Muscle layer of colon (tissue), 2 donors: ENCODE results near the gene PRDM16.

Experiments
- H3K27ac ChIP-seq: one replicate; pipeline ENCODE4 v1.7.0; 2013; ENCODE audit warnings: low read depth, mild to moderate bottlenecking, low read length, moderate library complexity
- H3K27me3 ChIP-seq, 2 donors: one replicate each; pipeline ENCODE4 v1.7.0; 2013; ENCODE audit warnings: low read length in 2 of 2, mild to moderate bottlenecking in 2 of 2; ENCODE audit not compliant: insufficient read depth in 2 of 2, control insufficient read depth in 1 of 2
- H3K36me3 ChIP-seq: one replicate; pipeline ENCODE4 v1.7.0; 2013; ENCODE audit warnings: mild to moderate bottlenecking, low read length; ENCODE audit not compliant: insufficient read depth
- H3K4me1 ChIP-seq: one replicate; pipeline ENCODE4 v1.7.0; 2013; ENCODE audit warnings: mild to moderate bottlenecking, low read length; ENCODE audit not compliant: insufficient read depth
- H3K4me3 ChIP-seq, 2 donors: one replicate each; pipeline ENCODE4 v1.7.0; 2013; ENCODE audit warnings: low read length in 2 of 2, low read depth in 1 of 2, mild to moderate bottlenecking in 1 of 2, moderate library complexity in 1 of 2
- H3K9ac ChIP-seq: one replicate; pipeline ENCODE4 v1.7.0; 2013; ENCODE audit warnings: low read length
- H3K9me3 ChIP-seq: one replicate; pipeline ENCODE4 v1.7.0; 2013; ENCODE audit warnings: mild to moderate bottlenecking, low read length
- donor health status: abdominal sarcoma.
- donor health status: Adenocarcinoma of cecum.

The PRDM16 gene

GRCh38 chr1:3215198-3216014 is 146.4 kb downstream of the PRDM16 start:
- Histone ChIP-seq H3K4me3 (no peak overlapping the region), H3K27me3 (peaks cover 0 to 15% of the 10 kb centered on the region in 2 donors), H3K27ac (no peak overlapping the region), H3K36me3 (no peaks in the 10 kb centered on the region), H3K9ac (no peak overlapping the region), H3K4me1 (peaks cover 22% of the 10 kb centered on the region), H3K9me3 (no peaks in the 10 kb centered on the region)

- H3K9ac ChIP-seq: no peak overlapping the region
- H3K4me1 ChIP-seq: peaks cover 22% of the 10 kb centered on the region
- H3K9me3 ChIP-seq: no peaks in the 10 kb centered on the region
- H3K4me3 ChIP-seq: no peak overlapping the region
- H3K36me3 ChIP-seq: no peaks in the 10 kb centered on the region
- no peak overlapping the region for H3K27ac ChIP-seq
- peaks cover 0 to 15% of the 10 kb centered on the region in 2 donors for H3K27me3 ChIP-seq
Measured at GRCh38 chr1:3216015-3216391, 147.0 kb downstream of the PRDM16 start.

- Histone ChIP-seq H3K36me3 (no peaks in the 10 kb centered on the region), H3K4me3 (peak overlapping the region in 1 of 2 donors; percentile 37), H3K4me1 (peaks cover 22% of the 10 kb centered on the region)
Measured at GRCh38 chr1:3217181-3217641, 148.2 kb downstream of the PRDM16 start.

GRCh38 chr1:3217979-3218679 is 149.1 kb downstream of the PRDM16 start:
- Histone ChIP-seq H3K9me3 (no peaks in the 10 kb centered on the region), H3K27me3 (peaks cover 0 to 15% of the 10 kb centered on the region in 2 donors), H3K27ac (no peak overlapping the region), H3K4me1 (peaks cover 22% of the 10 kb centered on the region), H3K9ac (no peak overlapping the region), H3K4me3 (no peak overlapping the region), H3K36me3 (no peaks in the 10 kb centered on the region)

More at GRCh38 chr1:3217181-3217641, 148.2 kb downstream of the PRDM16 start:
- H3K27me3 ChIP-seq: peaks cover 0 to 15% of the 10 kb centered on the region in 2 donors
- H3K27ac ChIP-seq: no peak overlapping the region
- H3K9ac ChIP-seq: no peak overlapping the region
- H3K9me3 ChIP-seq: no peaks in the 10 kb centered on the region

- H3K9ac ChIP-seq: no peak overlapping the region
- H3K36me3 ChIP-seq: no peaks in the 10 kb centered on the region
- H3K4me3 ChIP-seq: no peak overlapping the region
- H3K9me3 ChIP-seq: no peaks in the 10 kb centered on the region
- H3K27me3 ChIP-seq: peaks cover 0 to 25% of the 10 kb centered on the region in 2 donors
- peaks cover 22% of the 10 kb centered on the region for H3K4me1 ChIP-seq
- H3K27ac ChIP-seq: no peak overlapping the region
Measured at GRCh38 chr1:3219005-3219790, 150.2 kb downstream of the PRDM16 start.

- Histone ChIP-seq H3K4me3 (no peak overlapping the region), H3K27ac (no peak overlapping the region), H3K27me3 (peaks cover 0 to 32% of the 10 kb centered on the region in 2 donors), H3K9me3 (no peaks in the 10 kb centered on the region), H3K9ac (no peak overlapping the region), H3K4me1 (peaks cover 22% of the 10 kb centered on the region), H3K36me3 (no peaks in the 10 kb centered on the region)
Measured at GRCh38 chr1:3219791-3220467, 150.9 kb downstream of the PRDM16 start.

GRCh38 chr1:3221112-3222041 is 152.4 kb downstream of the PRDM16 start:
- no peak overlapping the region for H3K4me3 ChIP-seq
- H3K27me3 ChIP-seq: peaks cover 7 to 39% of the 10 kb centered on the region in 2 donors
- H3K9ac ChIP-seq: no peak overlapping the region
- no peaks in the 10 kb centered on the region for H3K9me3 ChIP-seq
- H3K4me1 ChIP-seq: peaks cover 22% of the 10 kb centered on the region
- no peaks in the 10 kb centered on the region for H3K36me3 ChIP-seq
- H3K27ac ChIP-seq: no peak overlapping the region

- peaks cover 15% of the 10 kb centered on the region for H3K4me1 ChIP-seq
- no peaks in the 10 kb centered on the region for H3K36me3 ChIP-seq
- H3K27me3 ChIP-seq: peaks cover 7 to 41% of the 10 kb centered on the region in 2 donors
- H3K27ac ChIP-seq: no peak overlapping the region
- no peak overlapping the region for H3K9ac ChIP-seq
- no peak overlapping the region for H3K4me3 ChIP-seq
- no peaks in the 10 kb centered on the region for H3K9me3 ChIP-seq
Measured at GRCh38 chr1:3222042-3222692, 153.2 kb downstream of the PRDM16 start.

GRCh38 chr1:3225661-3226060 is 156.7 kb downstream of the PRDM16 start:
- Histone ChIP-seq H3K27me3 (peaks cover 14 to 46% of the 10 kb centered on the region in 2 donors), H3K4me3 (no peak overlapping the region)

GRCh38 chr1:3226191-3226590 is 157.2 kb downstream of the PRDM16 start:
- Histone ChIP-seq H3K27ac (no peak overlapping the region), H3K36me3 (no peaks in the 10 kb centered on the region), H3K4me1 (no peaks in the 10 kb centered on the region), H3K9ac (no peak overlapping the region), H3K27me3 (peaks cover 14 to 46% of the 10 kb centered on the region in 2 donors), H3K4me3 (no peak overlapping the region), H3K9me3 (no peaks in the 10 kb centered on the region)

More at GRCh38 chr1:3225661-3226060, 156.7 kb downstream of the PRDM16 start:
- no peak overlapping the region for H3K27ac ChIP-seq
- no peaks in the 10 kb centered on the region for H3K4me1 ChIP-seq
- no peaks in the 10 kb centered on the region for H3K9me3 ChIP-seq
- H3K36me3 ChIP-seq: no peaks in the 10 kb centered on the region
- no peak overlapping the region for H3K9ac ChIP-seq
